IMR-90 (cell line): ENCODE data around the gene NELL1. TPM values are rescaled to one million over a fixed set of nuclear protein-coding genes. Genes with fewer than 3 reads are reported as not detected.

ENCODE experiments used
- ATAC-seq: fragments of 200-7000 bp; cut with Tn5 transposase; 2 replicates; pipeline ENCODE4 v1.9.1; 2020; ENCODE audit warnings: low read depth, mild to moderate bottlenecking, moderate library complexity
- BruUV-seq: library from RNA; stranded (reverse); fragments of 400-500 nt; replicated peaks from 2 replicates; lab custom pipeline; 2021; lab: Mats Ljungman, UMichigan
- CTCF ChIA-PET: fragments of 300-600 bp; formaldehyde crosslinking; extraction: SDS; loops from one replicate; lab custom pipeline; 2021; ENCODE audit warnings: antibody characterized with exemption; lab: Yijun Ruan, JAX
- POLR2A ChIA-PET: fragments of 300-600 bp; sonication (Branson Sonifier 250); formaldehyde crosslinking; loops from one replicate; lab custom pipeline; 2022; ENCODE audit warnings: antibody characterized with exemption; ENCODE audit not compliant: unreplicated experiment; lab: Charles Lee
- DNase-seq: peaks from one replicate; pipeline ENCODE4 v3.0.0; 2013
- H2AFZ ChIP-seq: replicated peaks from 2 replicates; pipeline ENCODE3; 2013; ENCODE audit warnings: low read length, mild to moderate bottlenecking; ENCODE audit not compliant: poor library complexity
- H2AK5ac ChIP-seq: 2 replicates; pipeline ENCODE4 v1.6.1; 2013; ENCODE audit warnings: low read depth, low read length, inconsistent platforms
- H2AK9ac ChIP-seq: replicated peaks from 2 replicates; pipeline ENCODE3; 2013; ENCODE audit warnings: mild to moderate bottlenecking, low read depth, low read length, moderate library complexity; ENCODE audit not compliant: poor library complexity
- H2BK120ac ChIP-seq: 2 replicates; pipeline ENCODE4 v1.6.1; 2013; ENCODE audit warnings: low read depth, low read length, inconsistent platforms
- H2BK15ac ChIP-seq: 3 replicates; pipeline ENCODE4 v1.6.1; 2013; ENCODE audit warnings: low read depth, low read length, inconsistent platforms
- H2BK20ac ChIP-seq: 2 replicates; pipeline ENCODE4 v1.6.1; 2013; ENCODE audit warnings: low read depth, mild to moderate bottlenecking, inconsistent platforms, low read length, moderate library complexity
- H2BK5ac ChIP-seq: 2 replicates; pipeline ENCODE4 v1.6.1; 2013; ENCODE audit warnings: mild to moderate bottlenecking, low read depth, low read length, inconsistent platforms; ENCODE audit not compliant: poor library complexity, severe bottlenecking
- H3K14ac ChIP-seq: replicated peaks from 2 replicates; pipeline ENCODE4 v1.6.1; 2013; ENCODE audit warnings: low read depth, low read length, inconsistent platforms
- H3K18ac ChIP-seq: 2 replicates; pipeline ENCODE4 v1.6.1; 2013; ENCODE audit warnings: low read depth, low read length, control low read depth
- H3K23ac ChIP-seq: 2 replicates; pipeline ENCODE4 v1.6.1; 2013; ENCODE audit warnings: low read depth, low read length, inconsistent platforms
- H3K27ac ChIP-seq: 2 replicates; pipeline ENCODE4 v1.5.1; 2013; ENCODE audit warnings: mild to moderate bottlenecking, control low read depth, low read length; ENCODE audit not compliant: insufficient read depth
- H3K27me3 ChIP-seq: 2 replicates; pipeline ENCODE4 v1.6.1; 2013; ENCODE audit warnings: low read length; ENCODE audit not compliant: control insufficient read depth, insufficient read depth
- H3K36me3 ChIP-seq: 2 replicates; pipeline ENCODE4 v1.6.1; 2013; ENCODE audit warnings: low read length, mixed read lengths; ENCODE audit not compliant: control insufficient read depth, insufficient read depth
- H3K4ac ChIP-seq: 2 replicates; pipeline ENCODE4 v1.6.1; 2013; ENCODE audit warnings: low read depth, low read length, inconsistent platforms
- H3K4me1 ChIP-seq: 2 replicates; pipeline ENCODE4 v1.6.1; 2013; ENCODE audit warnings: low read length, mixed read lengths; ENCODE audit not compliant: control insufficient read depth, insufficient read depth
- H3K4me2 ChIP-seq: 2 replicates; pipeline ENCODE4 v1.6.1; 2013; ENCODE audit warnings: low read depth, mild to moderate bottlenecking, control low read depth, low read length, moderate library complexity
- H3K4me3 ChIP-seq: 2 replicates; pipeline ENCODE4 v1.5.1; 2013; ENCODE audit warnings: low read depth, mild to moderate bottlenecking, control low read depth, low read length, moderate library complexity; ENCODE audit not compliant: insufficient read depth
- H3K56ac ChIP-seq: 2 replicates; pipeline ENCODE4 v1.6.1; 2013; ENCODE audit warnings: low read length, inconsistent platforms; ENCODE audit not compliant: insufficient read depth; ENCODE audit errors: extremely low read depth
- H3K79me1 ChIP-seq, 2 experiments: 2 replicates each; pipeline ENCODE4 v1.6.1; 2013; ENCODE audit warnings: low read length in 2 of 2, inconsistent platforms in 1 of 2, low read depth in 1 of 2
- H3K9ac ChIP-seq: 2 replicates; pipeline ENCODE4 v1.6.1; 2013; ENCODE audit warnings: low read depth, low read length, control low read depth
- H3K9me1 ChIP-seq: 2 replicates; pipeline ENCODE4 v1.6.1; 2013; ENCODE audit warnings: low read length, inconsistent platforms; ENCODE audit not compliant: insufficient read depth
- H3K9me3 ChIP-seq: 2 replicates; pipeline ENCODE4 v1.6.1; 2013; ENCODE audit warnings: low read length; ENCODE audit not compliant: control insufficient read depth, insufficient read depth
- H4K20me1 ChIP-seq: 2 replicates; pipeline ENCODE4 v1.6.1; 2013; ENCODE audit warnings: low read length, inconsistent platforms; ENCODE audit not compliant: insufficient read depth
- H4K5ac ChIP-seq: 2 replicates; pipeline ENCODE4 v1.6.1; 2013; ENCODE audit warnings: mild to moderate bottlenecking, low read depth, low read length, control low read depth
- H4K8ac ChIP-seq, 2 experiments: 2 replicates each; pipeline ENCODE4 v1.6.1; 2013; ENCODE audit warnings: low read depth in 2 of 2, low read length in 2 of 2, control low read depth in 1 of 2, inconsistent platforms in 1 of 2
- H4K91ac ChIP-seq: 2 replicates; pipeline ENCODE4 v1.6.1; 2013; ENCODE audit warnings: low read depth, low read length, inconsistent platforms; ENCODE audit not compliant: insufficient read depth
- BHLHE40 ChIP-seq: fragments of 150-350 bp; IDR thresholded peaks from 2 replicates; pipeline ENCODE4 v1.6.1; 2016; ENCODE audit warnings: mild to moderate bottlenecking, low read depth, low read length
- CEBPB ChIP-seq: IDR thresholded peaks from 2 replicates; pipeline ENCODE4 v1.6.1; 2012; ENCODE audit warnings: low read depth, low read length, improper control_type of control experiment
- CHD1 ChIP-seq: IDR thresholded peaks from 2 replicates; pipeline ENCODE4 v1.6.1; 2012; ENCODE audit warnings: low read depth, low read length, improper control_type of control experiment
- CTCF ChIP-seq: conservative IDR thresholded peaks from 2 replicates; pipeline ENCODE4 v1.5.1; 2012; ENCODE audit warnings: mild to moderate bottlenecking, low read depth, low read length, improper control_type of control experiment
- ELK1 ChIP-seq: fragments of 150-350 bp; IDR thresholded peaks from 2 replicates; pipeline ENCODE4 v1.6.1; 2016; ENCODE audit warnings: low read depth, mild to moderate bottlenecking, low read length, moderate library complexity, borderline replicate concordance
- FOS ChIP-seq: fragments of 150-350 bp; IDR thresholded peaks from 2 replicates; pipeline ENCODE4 v1.6.1; 2016; ENCODE audit warnings: low read depth, low read length
- MAFK ChIP-seq: IDR thresholded peaks from 2 replicates; pipeline ENCODE4 v1.6.1; 2012; ENCODE audit warnings: low read depth, low read length, improper control_type of control experiment
- MAZ ChIP-seq: IDR thresholded peaks from 2 replicates; pipeline ENCODE4 v1.6.1; 2012; ENCODE audit warnings: low read depth, mild to moderate bottlenecking, low read length, improper control_type of control experiment, moderate library complexity, borderline replicate concordance
- MXI1 ChIP-seq: IDR thresholded peaks from 2 replicates; pipeline ENCODE4 v1.6.1; 2012; ENCODE audit warnings: low read depth, mild to moderate bottlenecking, low read length, moderate library complexity, borderline replicate concordance
- NFE2L2 ChIP-seq: fragments of 150-350 bp; IDR thresholded peaks from 2 replicates; pipeline ENCODE4 v1.6.1; 2016; ENCODE audit warnings: low read depth, mild to moderate bottlenecking, low read length
- POLR2A ChIP-seq: IDR thresholded peaks from 2 replicates; pipeline ENCODE4 v1.6.1; 2012; ENCODE audit warnings: mild to moderate bottlenecking, low read depth, low read length
- RAD21 ChIP-seq: IDR thresholded peaks from 2 replicates; pipeline ENCODE4 v1.6.1; 2012; ENCODE audit warnings: low read length, improper control_type of control experiment
- RCOR1 ChIP-seq: IDR thresholded peaks from 2 replicates; pipeline ENCODE4 v1.6.1; 2012; ENCODE audit warnings: mild to moderate bottlenecking, low read length, improper control_type of control experiment; ENCODE audit not compliant: insufficient replicate concordance
- RFX5 ChIP-seq: IDR thresholded peaks from 2 replicates; pipeline ENCODE4 v1.8.0; 2012; ENCODE audit warnings: low read depth, mild to moderate bottlenecking, low read length, moderate library complexity
- SMC3 ChIP-seq: fragments of 150-350 bp; IDR thresholded peaks from 2 replicates; pipeline ENCODE4 v1.6.1; 2016; ENCODE audit warnings: low read depth, mild to moderate bottlenecking, antibody characterized with exemption, low read length, moderate library complexity
- WGBS, 2 experiments: methylation state at CpG; one replicate each; pipeline versions ENCODE4 v1.1.5 to v1.1.7; 2013; ENCODE audit warnings: missing lambda C conversion rate in 2 of 2; ENCODE audit not compliant: insufficient read length in 1 of 2; ENCODE audit errors: extremely low coverage in 2 of 2; 5-methylcytosine and 5-hydroxymethylcytosine counted together
- dilution Hi-C: fragments of 300-500 bp; cut with HindIII; formaldehyde crosslinking; loops from one replicate; pipeline ENCODE4 v1.14.3; 2018; ENCODE audit warnings: low sequenced_read_pairs; ENCODE audit not compliant: unreplicated experiment
- in situ Hi-C: fragments of 300-500 bp; cut with MboI; formaldehyde crosslinking; loops from 3 replicates; pipeline ENCODE4 v1.14.3; 2019; ENCODE audit warnings: low sequenced_read_pairs, inconsistent platforms, mixed read lengths
- intact Hi-C: fragments of 100-400 bp; cut with micrococcal nuclease; formaldehyde crosslinking; loops from 2 replicates; pipeline ENCODE4 v1.10.0; 2022
- polyA plus RNA-seq, 3 experiments: library from polyadenylated mRNA; depleted of rRNA; stranded (reverse); fragments of >200 nt; gene quantifications; 2 replicates each; pipeline ENCODE4 v1.2.3, GENCODE V29; 2012; ENCODE audit warnings: low replicate concordance in 1 of 3
- total RNA-seq: library from RNA; depleted of rRNA; stranded (reverse); fragments of >200 nt; gene quantifications from 2 replicates; pipeline ENCODE4 v1.2.3, GENCODE V29; 2012
- TF ChIP-seq, protein P1 (sequence below): fragments of 150-350 bp; IDR thresholded peaks from 2 replicates; pipeline ENCODE4 v1.6.1; 2017; ENCODE audit warnings: mild to moderate bottlenecking, antibody characterized with exemption, low read length, low read depth

The NELL1 gene
- total and polyA plus RNA-seq, 2 of the 4 experiments (the other 2 are of a cell fraction) = not detected

DNA sequence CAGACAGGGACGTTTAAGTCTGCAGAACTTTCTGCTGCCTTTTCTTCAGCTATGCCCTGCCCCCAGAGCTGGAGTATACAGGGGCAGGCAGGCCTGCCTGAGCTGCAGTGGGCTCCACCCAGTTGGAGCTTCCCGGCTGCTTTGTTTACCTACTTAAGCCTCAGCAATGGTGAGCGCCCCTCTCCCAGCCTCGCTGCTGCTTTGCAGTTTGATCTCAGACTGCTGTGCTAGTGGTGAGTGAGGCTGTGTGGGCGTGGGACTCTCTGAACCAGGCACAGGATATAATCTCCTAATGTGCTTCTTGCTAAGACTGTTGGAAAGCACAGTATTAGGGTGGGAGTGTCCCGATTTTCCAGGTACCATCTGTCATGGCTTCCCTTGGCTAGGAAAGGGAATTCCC is 38.5 kb downstream of the NELL1 start:
- no peak overlapping the region for H3K18ac ChIP-seq
- H3K79me1 ChIP-seq = no peaks in the 10 kb centered on the region
- H2BK15ac ChIP-seq = no peak overlapping the region
- H3K27ac ChIP-seq = no peak overlapping the region
- POLR2A ChIA-PET = no interaction called here
- DNase-seq (no peak), ATAC-seq (no peak)
- no peak overlapping the region for H3K9ac ChIP-seq
- no peak for TF ChIP-seq CTCF
- TF ChIP-seq BHLHE40 = no peak
- TF ChIP-seq CHD1 = no peak
- no peak for TF ChIP-seq FOS
- no peak for TF ChIP-seq POLR2A
- no peak for TF ChIP-seq RAD21
- no peak for TF ChIP-seq NFE2L2
- TF ChIP-seq ELK1 = no peak
- TF ChIP-seq RCOR1 = no peak
- TF ChIP-seq MAFK = no peak
- TF ChIP-seq MAZ = no peak
- no peak for TF ChIP-seq RFX5
- no peak for TF ChIP-seq SMC3
- TF ChIP-seq, protein P1, sequence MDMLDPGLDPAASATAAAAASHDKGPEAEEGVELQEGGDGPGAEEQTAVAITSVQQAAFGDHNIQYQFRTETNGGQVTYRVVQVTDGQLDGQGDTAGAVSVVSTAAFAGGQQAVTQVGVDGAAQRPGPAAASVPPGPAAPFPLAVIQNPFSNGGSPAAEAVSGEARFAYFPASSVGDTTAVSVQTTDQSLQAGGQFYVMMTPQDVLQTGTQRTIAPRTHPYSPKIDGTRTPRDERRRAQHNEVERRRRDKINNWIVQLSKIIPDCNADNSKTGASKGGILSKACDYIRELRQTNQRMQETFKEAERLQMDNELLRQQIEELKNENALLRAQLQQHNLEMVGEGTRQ = no peak
- no peak for TF ChIP-seq CEBPB
- TF ChIP-seq MXI1 = no peak
- no peak overlapping the region for H3K4me2 ChIP-seq
- no peak overlapping the region for H3K14ac ChIP-seq
- CTCF ChIA-PET = no interaction called here
- H3K36me3 ChIP-seq = no peaks in the 10 kb centered on the region
- no peak overlapping the region for H2AFZ ChIP-seq
- no peak overlapping the region for H2BK5ac ChIP-seq
- no peak overlapping the region for H2BK20ac ChIP-seq
- H4K8ac ChIP-seq = no peak overlapping the region
- intact Hi-C loops (no loop called here), in situ Hi-C loops (no loop called here), dilution Hi-C loops (no loop called here)
- no peaks in the 10 kb centered on the region for H3K9me1 ChIP-seq
- WGBS, 2 experiments = no CpG with 5 or more reads among the region's 6 CpGs
- H3K27me3 ChIP-seq = no peaks in the 10 kb centered on the region
- no peaks in the 10 kb centered on the region for H4K20me1 ChIP-seq
- H2AK9ac ChIP-seq = no peak overlapping the region
- H4K91ac ChIP-seq = no peak overlapping the region
- H3K4ac ChIP-seq = no peak overlapping the region
- H3K56ac ChIP-seq = no peak overlapping the region
- H4K5ac ChIP-seq = no peak overlapping the region
- H3K4me3 ChIP-seq = no peak overlapping the region
- H2AK5ac ChIP-seq = no peak overlapping the region
- H3K23ac ChIP-seq = no peak overlapping the region
- no TSS peak for BruUV-seq
- no peaks in the 10 kb centered on the region for H3K4me1 ChIP-seq
- H3K9me3 ChIP-seq = peaks cover 3% of the 10 kb centered on the region
- H2BK120ac ChIP-seq = no peak overlapping the region
